Measurements from ENCODE around the gene TRAPPC8.

DNA sequence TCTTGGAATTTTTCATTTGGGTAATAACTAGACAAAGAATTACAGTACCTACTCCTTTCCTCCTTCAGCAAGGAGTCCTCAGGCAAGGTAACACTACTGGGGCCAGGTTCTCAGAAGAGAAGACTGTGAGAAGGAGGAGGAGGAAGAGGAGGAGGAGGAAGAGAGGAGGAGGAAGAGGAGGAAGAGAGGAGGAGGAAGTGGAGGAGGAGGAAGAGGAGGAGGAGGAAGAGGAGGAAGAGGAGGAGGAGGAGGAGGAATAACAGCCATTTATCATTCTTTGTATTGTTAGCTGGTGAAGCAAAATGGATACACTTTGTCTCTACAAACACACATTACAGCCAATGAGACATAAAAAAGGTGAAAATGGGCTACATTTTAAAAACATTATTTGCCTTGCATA, 149.4 kb downstream of the TRAPPC8 start:
- TF ChIP-seq POLR2A (IDR thresholded peaks at IDR 0.05; ENCODE audit: low read depth, low read length) (no peak), TAF1 (IDR thresholded peaks at IDR 0.05; ENCODE audit: borderline replicate concordance, low read depth, low read length) (no peak), POLR2AphosphoS5 (IDR thresholded peaks at IDR 0.05; ENCODE audit: low read depth, low read length) (no peak)
